ENCODE measurements around the gene VRK1. TPM values are rescaled to one million over a fixed set of nuclear protein-coding genes. Genes with fewer than 3 reads are reported as not detected.

Gene VRK1
- total RNA-seq, 1 experiment from 2014 or later = 69.8 TPM

DNA sequence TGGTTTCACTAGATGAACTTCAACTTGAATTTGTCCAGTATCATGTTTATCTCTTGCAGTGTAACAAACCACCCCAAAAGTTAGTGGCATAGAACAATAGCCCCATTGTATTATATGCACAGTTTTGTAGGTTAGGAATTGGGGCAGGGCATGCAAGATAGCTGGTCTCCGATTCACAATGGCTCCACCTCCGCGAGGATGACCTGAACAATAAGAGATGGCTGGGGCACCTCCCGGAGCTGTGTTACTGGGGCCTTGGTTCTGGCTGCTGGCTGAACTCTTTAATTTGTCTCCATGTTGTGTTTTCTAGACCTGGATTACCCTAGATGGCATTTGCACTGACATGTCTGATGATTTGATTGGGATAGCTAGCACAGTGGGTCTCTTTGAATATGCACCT is 20.4 kb upstream of the VRK1 start:
- H3K27me3 ChIP-seq (ENCODE audit: control insufficient read depth, insufficient read depth, low read length) = no peaks in the 10 kb centered on the region

GRCh38 chr14:96780500-96780899 is 16.7 kb upstream of the VRK1 start:
- Histone ChIP-seq H3K4me3 (ENCODE audit: insufficient read depth, low read depth, low read length) (no peak overlapping the region), H3K27me3 (ENCODE audit: control insufficient read depth, insufficient read depth, low read length) (no peaks in the 10 kb centered on the region), H3K36me3 (replicated peaks; ENCODE audit: control insufficient read depth, insufficient read depth, low read length) (no peaks in the 10 kb centered on the region)
- DNase-seq = no peak

More for the DNA sequence above, 20.4 kb upstream of the VRK1 start:
- Histone ChIP-seq H3K36me3 (replicated peaks; ENCODE audit: control insufficient read depth, insufficient read depth, low read length) (no peaks in the 10 kb centered on the region), H3K4me3 (ENCODE audit: insufficient read depth, low read depth, low read length) (no peak overlapping the region)
- DNase-seq = no peak

DNA sequence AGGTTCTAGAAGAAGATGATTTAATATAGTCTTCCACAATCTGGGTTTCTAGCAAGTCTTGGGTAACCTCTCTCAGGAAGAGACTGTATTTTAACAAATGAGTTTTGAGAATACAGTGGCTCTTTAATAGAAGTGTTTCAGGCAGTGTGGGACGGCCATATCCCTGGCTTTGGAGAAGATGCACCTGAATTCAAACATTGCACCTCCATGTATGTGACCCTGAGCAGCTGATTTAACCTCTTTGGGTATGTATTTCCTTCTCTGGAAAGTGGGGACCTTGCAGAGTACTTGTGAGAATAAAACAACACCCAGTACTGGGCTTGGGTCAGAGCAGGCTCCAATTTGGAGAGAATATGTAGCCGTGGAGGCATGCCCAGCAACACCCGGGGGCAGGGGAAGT is 15.8 kb upstream of the VRK1 start:
- H3K4me3 ChIP-seq (ENCODE audit: insufficient read depth, low read depth, low read length) = no peak overlapping the region

DNA sequence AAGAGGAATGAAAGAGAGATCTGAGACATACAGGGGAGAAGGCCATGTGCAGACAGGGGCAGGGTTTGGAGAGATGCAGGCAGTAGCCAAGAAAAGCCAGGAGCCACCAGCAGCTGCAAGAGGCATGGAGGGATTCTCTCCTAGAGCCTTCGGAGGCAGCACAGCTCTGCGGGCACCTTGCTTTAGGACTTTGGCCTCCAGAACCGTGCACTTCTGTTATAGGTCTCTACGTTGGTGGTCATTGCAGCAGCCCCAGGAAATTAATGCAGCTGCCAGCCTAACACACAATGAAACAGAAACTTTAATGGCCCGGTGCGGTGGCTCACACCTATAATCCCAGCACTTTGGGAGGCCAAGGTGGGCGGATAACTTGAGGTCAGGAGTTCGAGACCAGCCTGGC is 14.7 kb upstream of the VRK1 start:
- Histone ChIP-seq H3K36me3 (replicated peaks; ENCODE audit: control insufficient read depth, insufficient read depth, low read length) (no peaks in the 10 kb centered on the region), H3K27me3 (ENCODE audit: control insufficient read depth, insufficient read depth, low read length) (no peaks in the 10 kb centered on the region), H3K4me3 (ENCODE audit: insufficient read depth, low read depth, low read length) (no peak overlapping the region)
- DNase-seq = no peak

More for the DNA sequence above, 15.8 kb upstream of the VRK1 start:
- DNase-seq = no peak
- Histone ChIP-seq H3K27me3 (ENCODE audit: control insufficient read depth, insufficient read depth, low read length) (no peaks in the 10 kb centered on the region), H3K36me3 (replicated peaks; ENCODE audit: control insufficient read depth, insufficient read depth, low read length) (no peaks in the 10 kb centered on the region)

GRCh38 chr14:96783043-96783914 is 13.9 kb upstream of the VRK1 start:
- Histone ChIP-seq H3K36me3 (replicated peaks; ENCODE audit: control insufficient read depth, insufficient read depth, low read length) (no peaks in the 10 kb centered on the region), H3K27me3 (ENCODE audit: control insufficient read depth, insufficient read depth, low read length) (no peaks in the 10 kb centered on the region), H3K4me3 (ENCODE audit: insufficient read depth, low read depth, low read length) (no peak overlapping the region)
- DNase-seq = no peak

GRCh38 chr14:96783915-96784224 is 13.3 kb upstream of the VRK1 start:
- no peak for DNase-seq
- H3K36me3 ChIP-seq (replicated peaks; ENCODE audit: control insufficient read depth, insufficient read depth, low read length) = no peaks in the 10 kb centered on the region
- H3K4me3 ChIP-seq (ENCODE audit: insufficient read depth, low read depth, low read length) = no peak overlapping the region
- H3K27me3 ChIP-seq (ENCODE audit: control insufficient read depth, insufficient read depth, low read length) = no peaks in the 10 kb centered on the region

DNA sequence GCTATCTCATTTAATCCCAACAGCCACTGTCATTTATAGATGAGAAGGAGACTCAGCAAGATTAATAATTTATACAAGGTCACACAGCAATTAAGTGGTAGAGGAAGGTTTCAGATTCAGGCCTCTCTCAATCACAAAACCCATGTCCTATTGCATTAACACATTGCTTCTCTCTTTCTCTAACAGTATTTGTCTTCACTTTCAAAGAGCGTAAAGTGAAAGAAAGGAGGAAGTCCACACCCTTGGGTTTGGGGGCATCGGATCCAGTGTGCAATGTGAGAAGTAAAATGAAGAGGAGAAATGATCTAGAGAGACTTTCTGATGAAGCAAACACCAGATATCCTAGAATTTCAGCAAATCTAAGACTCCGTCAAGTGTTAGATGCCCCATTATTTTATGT is 7.0 kb upstream of the VRK1 start:
- no peak overlapping the region for H3K4me3 ChIP-seq (ENCODE audit: insufficient read depth, low read depth, low read length)
- no peak for DNase-seq
- no peaks in the 10 kb centered on the region for H3K27me3 ChIP-seq (ENCODE audit: control insufficient read depth, insufficient read depth, low read length)
- no peaks in the 10 kb centered on the region for H3K36me3 ChIP-seq (replicated peaks; ENCODE audit: control insufficient read depth, insufficient read depth, low read length)

DNA sequence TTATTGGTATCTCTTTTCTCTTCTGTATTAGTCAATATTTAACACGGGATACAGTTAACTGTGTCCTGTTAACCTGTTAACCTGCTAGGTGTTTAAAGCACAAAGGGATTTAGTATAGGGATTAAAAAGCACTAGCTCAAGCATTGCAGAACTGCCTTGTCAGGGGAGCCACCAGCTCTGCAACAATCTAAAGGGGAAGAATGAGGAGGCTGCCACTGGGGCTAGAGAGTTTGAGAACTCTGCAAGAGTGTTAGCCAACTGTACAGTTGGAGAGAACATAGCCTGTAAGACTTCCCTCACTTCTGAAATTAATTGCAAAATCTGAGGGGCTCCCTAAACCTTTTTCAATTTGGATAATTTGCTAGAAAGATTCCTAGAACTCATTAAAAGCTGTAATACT is 6.5 kb upstream of the VRK1 start:
- Histone ChIP-seq H3K27me3 (ENCODE audit: control insufficient read depth, insufficient read depth, low read length) (no peaks in the 10 kb centered on the region), H3K4me3 (ENCODE audit: insufficient read depth, low read depth, low read length) (no peak overlapping the region)
- DNase-seq = no peak

DNA sequence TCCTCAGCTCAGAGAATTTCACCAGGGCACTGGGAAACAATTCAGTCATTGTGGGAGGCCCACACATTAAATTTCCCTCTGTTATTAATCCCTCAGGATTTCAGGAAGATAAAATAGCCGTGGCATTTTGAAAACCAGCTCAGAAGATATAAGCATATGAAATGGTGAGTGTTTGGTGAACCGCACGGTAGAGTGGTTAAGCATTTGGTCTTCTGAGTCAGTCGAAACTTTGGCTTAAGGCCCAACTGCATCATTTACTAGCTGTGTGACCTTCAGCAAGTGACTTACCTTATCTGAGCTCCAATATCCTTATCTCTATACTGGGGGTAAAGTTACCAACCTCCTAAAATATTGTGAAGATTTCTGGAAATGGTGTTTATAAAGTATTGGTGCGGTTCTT is 5.2 kb upstream of the VRK1 start:
- no peak for DNase-seq
- no peak overlapping the region for H3K4me3 ChIP-seq (ENCODE audit: insufficient read depth, low read depth, low read length)
- no peaks in the 10 kb centered on the region for H3K36me3 ChIP-seq (replicated peaks; ENCODE audit: control insufficient read depth, insufficient read depth, low read length)
- no peaks in the 10 kb centered on the region for H3K27me3 ChIP-seq (ENCODE audit: control insufficient read depth, insufficient read depth, low read length)

More for the DNA sequence above, 6.5 kb upstream of the VRK1 start:
- H3K36me3 ChIP-seq (replicated peaks; ENCODE audit: control insufficient read depth, insufficient read depth, low read length) = no peaks in the 10 kb centered on the region

GRCh38 chr14:96792591-96792990 is 4.6 kb upstream of the VRK1 start:
- no peaks in the 10 kb centered on the region for H3K36me3 ChIP-seq (replicated peaks; ENCODE audit: control insufficient read depth, insufficient read depth, low read length)
- DNase-seq = no peak
- H3K4me3 ChIP-seq (ENCODE audit: insufficient read depth, low read depth, low read length) = no peak overlapping the region

GRCh38 chr14:96793547-96793946 is 3.6 kb upstream of the VRK1 start:
- no peak overlapping the region for H3K4me3 ChIP-seq (ENCODE audit: insufficient read depth, low read depth, low read length)
- H3K36me3 ChIP-seq (replicated peaks; ENCODE audit: control insufficient read depth, insufficient read depth, low read length) = no peaks in the 10 kb centered on the region
- no peaks in the 10 kb centered on the region for H3K27me3 ChIP-seq (ENCODE audit: control insufficient read depth, insufficient read depth, low read length)
- DNase-seq = no peak

More at GRCh38 chr14:96792591-96792990, 4.6 kb upstream of the VRK1 start:
- H3K27me3 ChIP-seq (ENCODE audit: control insufficient read depth, insufficient read depth, low read length) = no peaks in the 10 kb centered on the region

GRCh38 chr14:96795109-96795828 is 1.9 kb upstream of the VRK1 start:
- no peak for DNase-seq
- no peak overlapping the region for H3K4me3 ChIP-seq (ENCODE audit: insufficient read depth, low read depth, low read length)
- H3K27me3 ChIP-seq (ENCODE audit: control insufficient read depth, insufficient read depth, low read length) = no peaks in the 10 kb centered on the region
- H3K36me3 ChIP-seq (replicated peaks; ENCODE audit: control insufficient read depth, insufficient read depth, low read length) = no peaks in the 10 kb centered on the region

DNA sequence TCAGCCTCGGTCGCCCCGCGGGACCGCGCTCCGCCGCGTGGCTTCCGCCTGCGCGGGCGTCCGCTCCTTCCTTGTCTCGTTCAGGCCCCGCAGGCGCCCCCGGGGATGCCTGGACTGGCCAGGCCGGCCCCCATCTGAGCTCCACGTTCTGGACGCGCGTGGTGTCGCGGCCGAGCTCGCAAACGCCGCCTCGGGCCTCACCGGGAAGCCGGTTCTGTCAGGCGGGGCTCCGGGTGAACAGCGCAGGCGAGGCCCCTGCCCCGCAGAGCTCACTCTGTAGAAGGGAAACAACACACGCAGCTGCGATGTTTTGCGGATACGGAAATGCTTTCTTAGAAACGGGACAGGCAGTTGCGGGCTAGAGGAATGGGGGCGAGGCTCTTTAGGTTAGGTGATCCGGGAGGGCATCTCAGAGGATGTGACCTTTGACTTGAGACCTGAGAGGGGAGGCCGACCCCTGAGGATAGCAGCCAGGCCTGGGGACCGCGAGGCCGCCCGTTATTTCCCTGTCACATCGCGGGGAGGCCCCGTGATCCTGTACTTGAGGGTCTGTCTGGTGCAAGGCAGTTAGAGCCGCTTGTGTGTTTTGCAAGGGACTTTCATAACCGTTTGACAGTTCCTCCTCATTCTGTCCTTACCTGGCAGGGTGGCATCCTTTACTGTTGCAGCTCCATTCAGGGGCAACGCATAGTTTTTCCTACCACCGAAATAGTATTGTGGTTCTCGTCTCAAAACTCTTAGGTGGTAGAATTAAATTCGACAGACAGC is 584 bp downstream of the VRK1 start:
- Histone ChIP-seq H3K36me3 (replicated peaks; ENCODE audit: control insufficient read depth, insufficient read depth, low read length) (no peaks in the 10 kb centered on the region), H3K27me3 (ENCODE audit: control insufficient read depth, insufficient read depth, low read length) (no peaks in the 10 kb centered on the region), H3K4me3 (ENCODE audit: insufficient read depth, low read depth, low read length) (peak overlapping the region; percentile 85)
- DNase-seq = peak; percentile 72

- no peaks in the 10 kb centered on the region for H3K27me3 ChIP-seq (ENCODE audit: control insufficient read depth, insufficient read depth, low read length)
- no peaks in the 10 kb centered on the region for H3K36me3 ChIP-seq (replicated peaks; ENCODE audit: control insufficient read depth, insufficient read depth, low read length)
- no peak for DNase-seq
- no peak overlapping the region for H3K4me3 ChIP-seq (ENCODE audit: insufficient read depth, low read depth, low read length)
These were observed 1.8 kb downstream of the VRK1 start for GRCh38 chr14:96798956-96799355.
